Thoracic aorta (tissue), 2 donors: ENCODE results near the gene RTTN. TPM values are rescaled to one million over a fixed set of nuclear protein-coding genes. Genes with fewer than 3 reads are reported as not detected.

Source experiments
- ATAC-seq: fragments of 150-250 bp; one replicate; pipeline ENCODE4 v1.8.0; 2017; ENCODE audit warnings: low read depth; ENCODE audit not compliant: insufficient number of reproducible peaks, low FRiP score
- DNase-seq: peaks from one replicate; pipeline ENCODE4 v3.0.0-alpha.2; 2020; ENCODE audit warnings: low spot score
- H3K27ac ChIP-seq, 2 donors: fragments of 200-600 bp; sonication (generic); 1 replicate in 1 of 2; 2 replicates in 1 of 2; pipeline ENCODE4 v1.5.1; 2016; ENCODE audit warnings: mild to moderate bottlenecking in 2 of 2, moderate library complexity in 2 of 2
- H3K27me3 ChIP-seq: fragments of 200-600 bp; sonication (generic); replicated peaks from 2 replicates; pipeline ENCODE4 v1.6.0; 2016; ENCODE audit warnings: mild to moderate bottlenecking; ENCODE audit not compliant: insufficient read depth
- H3K36me3 ChIP-seq: fragments of 200-600 bp; sonication (generic); one replicate; pipeline ENCODE4 v1.5.1; 2016
- H3K4me1 ChIP-seq, 2 donors: fragments of 200-600 bp; sonication (generic); 1 replicate in 1 of 2; 2 replicates in 1 of 2; pipeline versions ENCODE4 v1.5.1 to v1.6.0; 2016; ENCODE audit warnings: low read depth in 2 of 2, mild to moderate bottlenecking in 1 of 2; ENCODE audit not compliant: control insufficient read depth in 1 of 2
- H3K4me3 ChIP-seq: fragments of 200-600 bp; sonication (generic); 2 replicates; pipeline ENCODE4 v1.5.1; 2016; ENCODE audit warnings: mild to moderate bottlenecking
- H3K9me3 ChIP-seq: fragments of 200-600 bp; sonication (generic); 2 replicates; pipeline ENCODE4 v1.5.1; 2016
- total RNA-seq, 2 donors: library from RNA; depleted of rRNA; stranded (reverse); fragments of >200 nt; gene quantifications; one replicate each; pipeline versions ENCODE4 v1.1.0 to v1.2.3, GENCODE V29; 2016
- TF ChIP-seq, protein P1 (sequence below): fragments of 200-600 bp; sonication (generic); IDR thresholded peaks from one replicate; pipeline ENCODE4 v1.5.1; 2019; ENCODE audit warnings: antibody characterized with exemption

The RTTN gene
- total RNA-seq, 2 donors from 2014 or later, result 13.1 to 20.7 TPM

DNA sequence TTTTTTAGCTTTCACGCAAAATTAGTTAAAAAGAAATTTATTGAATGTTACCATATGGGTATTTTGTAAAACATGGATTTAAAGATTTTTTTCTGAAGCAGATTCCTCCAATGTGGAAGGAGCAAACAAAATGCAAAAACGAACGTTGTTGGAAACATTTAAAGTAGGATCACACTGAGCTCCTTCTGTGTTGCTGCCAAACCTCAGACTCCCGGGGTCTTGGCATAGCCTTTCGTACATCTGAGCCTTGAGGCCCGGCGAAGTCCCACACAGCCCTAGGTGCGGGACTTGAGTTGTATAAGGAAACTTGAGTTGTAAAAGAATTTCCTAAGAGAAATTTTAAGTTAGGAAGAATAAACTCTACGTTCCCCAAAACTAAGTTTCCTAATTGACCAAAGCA is 205.8 kb downstream of the RTTN start:
- TF ChIP-seq, protein P1, sequence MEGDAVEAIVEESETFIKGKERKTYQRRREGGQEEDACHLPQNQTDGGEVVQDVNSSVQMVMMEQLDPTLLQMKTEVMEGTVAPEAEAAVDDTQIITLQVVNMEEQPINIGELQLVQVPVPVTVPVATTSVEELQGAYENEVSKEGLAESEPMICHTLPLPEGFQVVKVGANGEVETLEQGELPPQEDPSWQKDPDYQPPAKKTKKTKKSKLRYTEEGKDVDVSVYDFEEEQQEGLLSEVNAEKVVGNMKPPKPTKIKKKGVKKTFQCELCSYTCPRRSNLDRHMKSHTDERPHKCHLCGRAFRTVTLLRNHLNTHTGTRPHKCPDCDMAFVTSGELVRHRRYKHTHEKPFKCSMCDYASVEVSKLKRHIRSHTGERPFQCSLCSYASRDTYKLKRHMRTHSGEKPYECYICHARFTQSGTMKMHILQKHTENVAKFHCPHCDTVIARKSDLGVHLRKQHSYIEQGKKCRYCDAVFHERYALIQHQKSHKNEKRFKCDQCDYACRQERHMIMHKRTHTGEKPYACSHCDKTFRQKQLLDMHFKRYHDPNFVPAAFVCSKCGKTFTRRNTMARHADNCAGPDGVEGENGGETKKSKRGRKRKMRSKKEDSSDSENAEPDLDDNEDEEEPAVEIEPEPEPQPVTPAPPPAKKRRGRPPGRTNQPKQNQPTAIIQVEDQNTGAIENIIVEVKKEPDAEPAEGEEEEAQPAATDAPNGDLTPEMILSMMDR, result no peak
- no peak overlapping the region for H3K27ac ChIP-seq
- H3K4me3 ChIP-seq, result no peak overlapping the region
- peaks cover 9 to 41% of the 10 kb centered on the region in 2 donors for H3K4me1 ChIP-seq
- H3K9me3 ChIP-seq, result no peaks in the 10 kb centered on the region
- no peaks in the 10 kb centered on the region for H3K36me3 ChIP-seq
- H3K27me3 ChIP-seq, result no peaks in the 10 kb centered on the region
- DNase-seq (no peak), ATAC-seq (no peak)

DNA sequence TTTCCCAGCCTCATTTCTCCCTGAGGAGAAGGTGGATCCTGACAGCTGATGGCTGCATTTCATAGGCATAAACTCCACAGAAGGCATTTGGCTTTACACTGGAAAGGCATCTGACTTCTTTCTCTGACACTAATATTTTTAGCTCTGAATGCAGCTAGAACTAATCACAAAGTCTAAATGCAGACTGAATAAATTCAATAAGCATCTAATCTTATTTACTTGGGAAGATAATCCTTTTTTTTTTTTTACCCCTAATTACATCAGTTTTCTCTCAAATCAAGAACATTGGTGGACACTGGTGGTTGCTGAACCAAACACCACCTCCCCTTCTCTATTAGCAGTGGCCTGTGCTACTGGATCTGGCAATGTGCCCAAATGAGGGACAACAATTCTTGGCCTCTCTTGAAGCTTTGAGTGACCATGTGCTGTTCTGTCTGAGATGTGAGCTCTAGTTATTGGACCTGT is 206.9 kb downstream of the RTTN start:
- Histone ChIP-seq H3K36me3 (no peaks in the 10 kb centered on the region), H3K27me3 (no peaks in the 10 kb centered on the region), H3K4me1 (peaks cover 6 to 32% of the 10 kb centered on the region in 2 donors), H3K4me3 (no peak overlapping the region), H3K27ac (no peak overlapping the region), H3K9me3 (no peaks in the 10 kb centered on the region)
- TF ChIP-seq, protein P1, result no peak
- DNase-seq, result no peak
- ATAC-seq, result no peak

DNA sequence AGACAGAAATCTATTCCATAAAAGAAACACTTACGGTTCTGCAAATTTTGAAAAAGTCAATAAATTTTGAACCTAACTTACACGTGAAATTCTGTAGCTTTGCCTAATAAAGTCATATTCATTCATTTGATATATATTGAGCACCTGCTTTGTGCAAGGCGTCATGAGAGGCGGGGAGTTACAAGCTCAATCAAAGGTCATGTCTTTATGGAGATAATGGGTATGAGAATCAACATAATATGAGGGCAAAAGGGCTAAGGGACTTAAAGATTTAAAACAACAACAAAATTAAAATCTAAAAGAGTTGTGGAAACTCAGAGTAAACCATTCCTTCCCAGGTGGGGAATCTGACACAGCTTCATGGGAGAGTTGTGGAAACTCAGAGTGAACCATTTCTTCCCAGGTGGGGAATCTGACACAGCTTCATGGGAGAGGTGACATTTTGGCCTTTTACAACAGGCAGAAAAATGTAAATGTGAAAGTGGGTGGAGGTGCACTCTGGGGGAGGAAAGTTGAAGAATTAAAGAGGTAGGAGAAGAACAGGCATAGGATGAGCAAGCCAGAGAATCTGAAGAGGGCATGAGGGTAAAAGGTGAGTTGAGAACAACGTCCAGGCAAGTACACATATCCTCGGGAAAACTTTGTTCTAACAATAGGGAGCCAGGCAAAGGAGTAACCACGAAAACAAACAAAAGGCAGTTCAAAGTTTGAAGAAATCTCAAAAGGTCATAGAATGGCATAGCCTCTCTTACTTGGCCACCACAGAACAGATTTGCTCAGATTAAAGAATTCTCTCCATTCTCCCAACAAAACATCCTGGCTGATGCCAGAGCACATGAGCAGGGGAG is 208.3 kb downstream of the RTTN start:
- TF ChIP-seq, protein P1, result no peak
- H3K9me3 ChIP-seq, result no peaks in the 10 kb centered on the region
- ATAC-seq (no peak), DNase-seq (no peak)
- peaks cover 6 to 26% of the 10 kb centered on the region in 2 donors for H3K4me1 ChIP-seq
- H3K36me3 ChIP-seq, result no peaks in the 10 kb centered on the region
- no peaks in the 10 kb centered on the region for H3K27me3 ChIP-seq
- H3K27ac ChIP-seq, result no peak overlapping the region
- no peak overlapping the region for H3K4me3 ChIP-seq

DNA sequence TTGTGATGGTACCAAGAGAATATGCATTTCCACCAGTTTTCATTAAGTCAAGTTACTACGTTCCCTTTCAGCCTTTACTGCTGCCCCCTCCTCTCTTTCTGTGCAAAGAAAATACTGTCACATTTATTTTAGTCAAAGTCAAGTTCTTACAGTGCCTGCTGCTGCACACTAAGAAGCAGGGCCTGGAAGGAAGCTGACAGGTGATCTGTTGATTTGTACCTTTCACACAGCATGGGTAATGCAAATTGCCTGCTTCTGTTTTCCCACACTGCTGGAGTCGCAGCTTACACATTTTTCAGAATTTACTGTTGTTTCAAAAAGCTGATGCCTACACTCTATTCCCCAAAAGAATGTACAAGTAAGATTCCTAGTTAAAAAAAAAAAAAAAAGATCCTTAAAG is 209.1 kb downstream of the RTTN start:
- no peak overlapping the region for H3K27ac ChIP-seq
- H3K4me3 ChIP-seq, result no peak overlapping the region
- TF ChIP-seq, protein P1, result no peak
- H3K27me3 ChIP-seq, result no peaks in the 10 kb centered on the region
- H3K9me3 ChIP-seq, result no peaks in the 10 kb centered on the region
- ATAC-seq (no peak), DNase-seq (no peak)
- H3K36me3 ChIP-seq, result no peaks in the 10 kb centered on the region
- H3K4me1 ChIP-seq, result peaks cover 6 to 26% of the 10 kb centered on the region in 2 donors

DNA sequence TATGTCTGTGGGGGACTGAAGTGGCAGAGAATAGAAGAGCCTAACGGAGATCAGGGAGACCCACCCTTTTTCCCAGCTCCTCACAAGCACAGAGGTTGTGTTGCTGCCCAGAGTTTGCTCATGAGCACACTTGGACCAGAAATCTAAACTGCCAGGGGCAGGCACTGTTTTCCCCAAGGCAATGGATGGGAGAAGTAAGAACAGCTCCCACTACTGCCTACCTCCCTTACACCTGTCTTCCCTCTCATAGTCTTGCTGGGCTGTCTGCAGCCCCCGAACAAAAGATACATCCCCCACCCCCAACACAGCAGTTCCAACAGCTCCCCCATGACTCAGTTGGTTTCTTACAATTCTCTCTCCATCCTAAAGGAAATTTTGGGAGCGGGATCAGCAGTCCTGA is 209.7 kb downstream of the RTTN start:
- Histone ChIP-seq H3K36me3 (no peaks in the 10 kb centered on the region), H3K4me3 (no peak overlapping the region), H3K27me3 (no peaks in the 10 kb centered on the region), H3K27ac (no peak overlapping the region), H3K4me1 (peaks cover 6 to 26% of the 10 kb centered on the region in 2 donors), H3K9me3 (no peaks in the 10 kb centered on the region)
- TF ChIP-seq, protein P1, result no peak
- ATAC-seq (no peak), DNase-seq (no peak)
